ENCODE results near the gene CAPN10.

The CAPN10 gene

DNA sequence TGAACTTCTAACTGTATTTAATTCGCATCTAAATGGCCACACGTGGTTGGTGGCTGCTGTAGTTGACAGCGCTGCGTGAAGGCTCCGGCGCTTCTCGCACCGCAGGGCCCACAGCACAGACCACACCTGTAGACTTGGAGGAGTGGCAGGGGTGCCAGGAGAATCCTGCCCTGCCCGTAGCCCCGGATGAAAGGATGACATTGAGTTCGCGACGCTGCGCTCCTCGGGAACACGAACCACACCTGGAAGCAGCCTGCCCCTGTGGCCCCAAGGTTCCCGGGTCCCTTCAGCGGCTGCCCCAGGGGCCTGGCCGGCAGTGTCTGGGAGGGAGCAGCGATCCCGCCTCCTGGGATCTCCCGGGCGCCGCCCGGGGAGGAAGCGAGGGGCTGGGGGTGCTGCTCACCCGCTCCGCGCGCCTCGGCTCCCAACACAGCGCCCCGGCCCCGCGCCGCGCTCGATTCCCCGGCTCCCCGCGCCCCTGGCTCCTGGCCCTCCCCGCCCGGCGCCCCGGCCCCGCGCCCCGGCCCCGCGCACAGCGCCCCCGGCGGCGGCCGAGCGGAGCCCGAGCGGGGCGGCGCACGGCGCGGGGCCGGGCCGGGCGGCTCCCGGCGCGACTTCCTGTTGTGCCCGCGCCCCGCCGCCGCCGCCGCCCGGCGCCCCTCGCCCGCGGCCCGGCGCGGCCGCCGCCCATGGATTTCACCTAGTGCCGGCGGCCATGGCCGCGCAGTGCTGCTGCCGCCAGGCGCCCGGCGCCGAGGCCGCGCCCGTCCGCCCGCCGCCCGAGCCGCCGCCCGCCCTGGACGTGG is 18.5 kb upstream of the CAPN10 start, which contains the start of gene RNPEPL1:
Gene RNPEPL1, plus strand, starts transcription at position 613 of the 806 bp plus-strand sequence. Its CDS starts 103 bp downstream, at position 716.
- no CpG with 5 or more reads among the region's 106 CpGs for WGBS, 2 donors (ENCODE audit: extremely low coverage in 2 of 2, insufficient read length in 2 of 2, insufficient replicate concordance in 1 of 2)
- no peak within 1 kb of the TSS for H3K27ac ChIP-seq (replicated peaks; ENCODE audit: low read length)
- peak within 1 kb of the TSS; percentile 93 for H3K23ac ChIP-seq (ENCODE audit: low read depth, low read length, poor library complexity)

DNA sequence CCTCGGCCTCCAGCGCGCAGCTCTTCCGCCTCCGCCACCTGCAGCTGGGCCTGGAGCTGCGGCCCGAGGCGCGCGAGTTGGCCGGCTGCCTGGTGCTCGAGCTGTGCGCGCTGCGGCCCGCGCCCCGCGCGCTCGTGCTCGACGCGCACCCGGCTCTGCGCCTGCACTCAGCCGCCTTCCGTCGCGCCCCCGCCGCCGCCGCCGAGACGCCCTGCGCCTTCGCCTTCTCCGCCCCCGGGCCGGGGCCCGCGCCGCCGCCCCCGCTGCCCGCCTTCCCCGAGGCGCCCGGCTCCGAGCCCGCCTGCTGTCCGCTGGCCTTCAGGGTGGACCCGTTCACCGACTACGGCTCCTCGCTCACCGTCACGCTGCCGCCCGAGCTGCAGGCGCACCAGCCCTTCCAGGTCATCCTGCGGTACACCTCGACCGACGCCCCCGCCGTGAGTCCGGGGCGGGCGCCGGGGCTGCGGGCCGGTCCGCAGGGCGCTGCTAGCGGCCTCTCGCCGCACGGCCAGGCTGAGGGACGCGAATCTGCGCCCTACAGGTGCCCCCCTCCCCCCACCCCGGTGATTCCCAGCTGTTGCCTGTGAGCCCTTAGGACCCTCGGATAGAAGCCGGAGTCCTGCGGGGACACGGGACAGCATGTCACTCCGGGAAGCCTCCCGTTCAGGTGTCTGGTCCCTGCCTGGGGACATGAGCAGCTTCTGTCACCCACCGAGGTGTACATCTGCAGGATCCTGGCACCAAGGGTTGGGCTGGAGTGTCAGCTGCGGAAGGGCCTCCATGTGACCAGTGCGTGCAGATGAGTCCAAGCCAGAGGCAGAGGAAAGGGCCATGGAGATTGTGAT is 17.6 kb upstream of the CAPN10 start:
- peak overlapping the region; percentile 43 for H4K8ac ChIP-seq (ENCODE audit: low read depth, low read length)
- peaks cover 0 to 32% (median 16%) of the 10 kb centered on the region in 3 experiments for H3K27me3 ChIP-seq (ENCODE audit: control insufficient read depth in 3 of 3, insufficient read depth in 3 of 3, low read depth in 1 of 3, low read length in 3 of 3)
- peaks cover 2% of the 10 kb centered on the region for H3K79me1 ChIP-seq (ENCODE audit: low read depth, low read length)
- H3K27ac ChIP-seq (replicated peaks; ENCODE audit: low read length), result no peak overlapping the region
- peak overlapping the region; percentile 39 for H2BK5ac ChIP-seq (ENCODE audit: low read length)
- peak overlapping the region; percentile 73 for H2BK12ac ChIP-seq (ENCODE audit: low read length)
- peak overlapping the region; percentile 83 for H3K18ac ChIP-seq (ENCODE audit: low read length)
- peak overlapping the region; percentile 92 for H3K9ac ChIP-seq (ENCODE audit: low read depth, low read length, poor library complexity)
- peak overlapping the region; percentile 39 for H3K14ac ChIP-seq (ENCODE audit: low read length)
- H2BK120ac ChIP-seq (ENCODE audit: low read depth, low read length), result no peak overlapping the region
- H2AK5ac ChIP-seq (ENCODE audit: low read depth, low read length), result no peak overlapping the region
- peak overlapping the region; percentile 88 for H2AFZ ChIP-seq (ENCODE audit: low read length)
- H3K9me3 ChIP-seq (replicated peaks in 1 of 2; ENCODE audit: control insufficient read depth in 2 of 2, insufficient read depth in 1 of 2, low read depth in 1 of 2, low read length in 2 of 2), result peaks cover 0 to 4% of the 10 kb centered on the region in 2 donors
- peak overlapping the region; percentile 5 for H4K91ac ChIP-seq (ENCODE audit: low read depth, low read length, poor library complexity)
- H3K4me1 ChIP-seq (ENCODE audit: control insufficient read depth in 2 of 2, insufficient read depth in 1 of 2, low read depth in 1 of 2, low read length in 2 of 2), result peaks cover 25% of the 10 kb centered on the region in 2 donors
- peak overlapping the region; percentile 94 for H3K4me2 ChIP-seq (ENCODE audit: insufficient read depth, low read length, poor library complexity, severe bottlenecking)
- H3K23ac ChIP-seq (ENCODE audit: low read depth, low read length, poor library complexity), result peak overlapping the region; percentile 37
- peak overlapping the region; percentile 16 for H2BK15ac ChIP-seq (ENCODE audit: low read length)
- H3K4me3 ChIP-seq (ENCODE audit: low read length in 2 of 2), result peak overlapping the region; percentile 57 to 90
- peaks cover 0 to 4% of the 10 kb centered on the region in 2 donors for H3K36me3 ChIP-seq (replicated peaks in 1 of 2; ENCODE audit: control insufficient read depth in 2 of 2, insufficient read depth in 2 of 2, low read length in 2 of 2)
- no CpG with 5 or more reads among the region's 93 CpGs for WGBS, 2 donors (ENCODE audit: extremely low coverage in 2 of 2, insufficient read length in 2 of 2, insufficient replicate concordance in 1 of 2)
- H3K4ac ChIP-seq (ENCODE audit: low read length), result no peak overlapping the region
- no peak for DNase-seq (ENCODE audit: low spot score)

More for the DNA sequence above, 18.5 kb upstream of the CAPN10 start, which contains the start of gene RNPEPL1:
- Histone ChIP-seq H2AK5ac (ENCODE audit: low read depth, low read length) (peak within 1 kb of the TSS; percentile 98), H3K18ac (ENCODE audit: low read length) (peak within 1 kb of the TSS; percentile 91), H2BK120ac (ENCODE audit: low read depth, low read length) (peak within 1 kb of the TSS; percentile 74), H4K91ac (ENCODE audit: low read depth, low read length, poor library complexity) (peak within 1 kb of the TSS; percentile 5), H2AFZ (ENCODE audit: low read length) (peak within 1 kb of the TSS; percentile 97), H2BK5ac (ENCODE audit: low read length) (peak within 1 kb of the TSS; percentile 39), H3K79me1 (ENCODE audit: low read depth, low read length) (peaks cover 2% of the 10 kb centered on the region), H3K14ac (ENCODE audit: low read length) (peak within 1 kb of the TSS; percentile 71), H3K4me2 (ENCODE audit: insufficient read depth, low read length, poor library complexity, severe bottlenecking) (peak within 1 kb of the TSS; percentile 94), H4K8ac (ENCODE audit: low read depth, low read length) (peak within 1 kb of the TSS; percentile 43), H3K9me3 (replicated peaks in 1 of 2; ENCODE audit: control insufficient read depth in 2 of 2, insufficient read depth in 1 of 2, low read depth in 1 of 2, low read length in 2 of 2) (peaks cover 0 to 4% of the 10 kb centered on the region in 2 donors), H2BK12ac (ENCODE audit: low read length) (peak within 1 kb of the TSS; percentile 94), H3K4me1 (ENCODE audit: control insufficient read depth in 2 of 2, insufficient read depth in 1 of 2, low read depth in 1 of 2, low read length in 2 of 2) (peaks cover 25% of the 10 kb centered on the region in 2 donors), H3K36me3 (replicated peaks in 1 of 2; ENCODE audit: control insufficient read depth in 2 of 2, insufficient read depth in 2 of 2, low read length in 2 of 2) (peaks cover 0 to 4% of the 10 kb centered on the region in 2 donors), H3K27me3 (ENCODE audit: control insufficient read depth in 3 of 3, insufficient read depth in 3 of 3, low read depth in 1 of 3, low read length in 3 of 3) (peaks cover 0 to 32% (median 16%) of the 10 kb centered on the region in 3 experiments), H3K4me3 (ENCODE audit: low read length in 2 of 2) (peak within 1 kb of the TSS; percentile 57 to 90), H2BK15ac (ENCODE audit: low read length) (peak within 1 kb of the TSS; percentile 97), H3K9ac (ENCODE audit: low read depth, low read length, poor library complexity) (peak within 1 kb of the TSS; percentile 92), H3K4ac (ENCODE audit: low read length) (peak within 1 kb of the TSS; percentile 53)
- no peak for DNase-seq (ENCODE audit: low spot score)

DNA sequence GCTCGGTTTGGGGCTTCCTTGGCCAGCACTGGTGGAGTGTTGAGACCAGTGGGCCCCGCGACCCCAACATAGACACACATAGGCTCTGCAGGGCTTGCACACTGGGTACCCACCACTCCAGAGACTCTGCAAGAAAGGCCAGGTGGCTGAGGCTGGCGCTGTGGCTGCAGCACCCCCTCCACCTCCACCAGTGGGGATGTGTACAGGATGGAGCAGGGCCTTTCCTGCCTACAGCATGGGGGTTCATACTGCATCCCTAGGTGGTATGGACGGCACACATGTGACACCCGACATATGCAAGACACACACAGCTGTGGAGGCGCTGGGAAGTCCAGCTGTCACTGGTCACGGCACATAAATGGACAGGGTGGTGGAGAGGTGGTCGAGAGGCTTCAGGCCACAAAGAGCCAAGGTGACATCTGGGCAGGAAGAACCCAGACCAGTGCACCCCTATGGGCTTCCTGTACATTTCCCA is 17.0 kb upstream of the CAPN10 start:
- H3K9me3 ChIP-seq (replicated peaks in 1 of 2; ENCODE audit: control insufficient read depth in 2 of 2, insufficient read depth in 1 of 2, low read depth in 1 of 2, low read length in 2 of 2), result peaks cover 0 to 4% of the 10 kb centered on the region in 2 donors
- H2AFZ ChIP-seq (ENCODE audit: low read length), result no peak overlapping the region
- H3K23ac ChIP-seq (ENCODE audit: low read depth, low read length, poor library complexity), result peak overlapping the region; percentile 37
- peak overlapping the region; percentile 5 for H4K91ac ChIP-seq (ENCODE audit: low read depth, low read length, poor library complexity)
- H3K18ac ChIP-seq (ENCODE audit: low read length), result no peak overlapping the region
- peaks cover 0 to 32% (median 16%) of the 10 kb centered on the region in 3 experiments for H3K27me3 ChIP-seq (ENCODE audit: control insufficient read depth in 3 of 3, insufficient read depth in 3 of 3, low read depth in 1 of 3, low read length in 3 of 3)
- H3K9ac ChIP-seq (ENCODE audit: low read depth, low read length, poor library complexity), result no peak overlapping the region
- peak overlapping the region; percentile 57 to 90 for H3K4me3 ChIP-seq (ENCODE audit: low read length in 2 of 2)
- H2BK5ac ChIP-seq (ENCODE audit: low read length), result no peak overlapping the region
- H3K36me3 ChIP-seq (replicated peaks in 1 of 2; ENCODE audit: control insufficient read depth in 2 of 2, insufficient read depth in 2 of 2, low read length in 2 of 2), result peaks cover 0 to 8% of the 10 kb centered on the region in 2 donors
- H4K8ac ChIP-seq (ENCODE audit: low read depth, low read length), result no peak overlapping the region
- WGBS, 2 donors (ENCODE audit: extremely low coverage in 2 of 2, insufficient read length in 2 of 2, insufficient replicate concordance in 1 of 2), result no CpG with 5 or more reads among the region's 9 CpGs
- peaks cover 2% of the 10 kb centered on the region for H3K79me1 ChIP-seq (ENCODE audit: low read depth, low read length)
- no peak overlapping the region for H2BK12ac ChIP-seq (ENCODE audit: low read length)
- no peak overlapping the region for H3K4ac ChIP-seq (ENCODE audit: low read length)
- H3K27ac ChIP-seq (replicated peaks; ENCODE audit: low read length), result no peak overlapping the region
- H2BK15ac ChIP-seq (ENCODE audit: low read length), result no peak overlapping the region
- no peak overlapping the region for H2BK120ac ChIP-seq (ENCODE audit: low read depth, low read length)
- peak overlapping the region; percentile 39 for H3K14ac ChIP-seq (ENCODE audit: low read length)
- peaks cover 25% of the 10 kb centered on the region in 2 donors for H3K4me1 ChIP-seq (ENCODE audit: control insufficient read depth in 2 of 2, insufficient read depth in 1 of 2, low read depth in 1 of 2, low read length in 2 of 2)
- no peak for DNase-seq (ENCODE audit: low spot score)
- H2AK5ac ChIP-seq (ENCODE audit: low read depth, low read length), result peak overlapping the region; percentile 37
- no peak overlapping the region for H3K4me2 ChIP-seq (ENCODE audit: insufficient read depth, low read length, poor library complexity, severe bottlenecking)

All from neuronal stem cell (in vitro differentiated cells).